Urinary bladder (tissue), 4 donors: ENCODE measurements around the gene ITGA7. TPM values are rescaled to one million over a fixed set of nuclear protein-coding genes. Genes with fewer than 3 reads are reported as not detected.

Experiments
- DNase-seq: peaks from one replicate; pipeline ENCODE4 v3.0.0-alpha.2; 2015; ENCODE audit errors: extremely low spot score
- H3K27ac ChIP-seq: one replicate; pipeline ENCODE4 v1.5.1; 2013; ENCODE audit warnings: low read depth, mild to moderate bottlenecking, moderate library complexity
- H3K36me3 ChIP-seq: one replicate; pipeline ENCODE4 v1.6.1; 2013; ENCODE audit warnings: mild to moderate bottlenecking, moderate library complexity; ENCODE audit not compliant: insufficient read depth
- H3K4me1 ChIP-seq: one replicate; pipeline ENCODE4 v1.6.1; 2013; ENCODE audit warnings: mild to moderate bottlenecking, moderate library complexity; ENCODE audit not compliant: insufficient read depth
- H3K4me3 ChIP-seq: one replicate; pipeline ENCODE4 v1.5.1; 2013; ENCODE audit warnings: low read depth, low read length
- WGBS: extraction: QIAGEN DNeasy Blood & Tissue Kit; methylation state at CpG from one replicate; pipeline ENCODE4 v1.1.7; 2013; 5-methylcytosine and 5-hydroxymethylcytosine counted together
- polyA plus RNA-seq: library from polyadenylated mRNA; stranded (reverse); fragments of 200-250 nt; gene quantifications from one replicate; pipeline ENCODE4 v1.2.3, GENCODE V29; 2013
- total RNA-seq: library from RNA; depleted of rRNA; stranded (reverse); fragments of >200 nt; gene quantifications from one replicate; pipeline ENCODE4 v1.2.3, GENCODE V29; 2014
- donor health status: healthy with polysubstance abuse.
- donor health status: healthy.

The ITGA7 gene
- total and polyA plus RNA-seq, 2 donors, result 36.0 to 87.5 TPM

- Histone ChIP-seq H3K27ac (no peak overlapping the region), H3K4me3 (peak overlapping the region; percentile 60), H3K36me3 (no peaks in the 10 kb centered on the region), H3K4me1 (peaks cover 3% of the 10 kb centered on the region)
- 44% methylated on average over 2 of the region's 2 CpGs for WGBS
- DNase-seq, result no peak
Observed at GRCh38 chr12:55706568-55707218, 1.0 kb downstream of the ITGA7 start.

GRCh38 chr12:55705782-55706402 lies 1.8 kb downstream of the ITGA7 start:
- no peaks in the 10 kb centered on the region for H3K36me3 ChIP-seq
- no peak overlapping the region for H3K27ac ChIP-seq
- WGBS, result 40% methylated on average over 5 of the region's 5 CpGs
- DNase-seq, result no peak
- H3K4me1 ChIP-seq, result peaks cover 3% of the 10 kb centered on the region
- no peak overlapping the region for H3K4me3 ChIP-seq

- Histone ChIP-seq H3K27ac (no peak overlapping the region), H3K4me1 (peaks cover 3% of the 10 kb centered on the region), H3K36me3 (no peaks in the 10 kb centered on the region), H3K4me3 (no peak overlapping the region)
- no peak for DNase-seq
- 54% methylated on average over 9 of the region's 9 CpGs for WGBS
Observed at GRCh38 chr12:55704824-55705718, 2.6 kb downstream of the ITGA7 start.

GRCh38 chr12:55703901-55704761 lies 3.6 kb downstream of the ITGA7 start:
- Histone ChIP-seq H3K27ac (no peak overlapping the region), H3K36me3 (no peaks in the 10 kb centered on the region), H3K4me1 (peaks cover 3% of the 10 kb centered on the region), H3K4me3 (no peak overlapping the region)
- no peak for DNase-seq
- WGBS, result 58% methylated on average over 6 of the region's 6 CpGs

- Histone ChIP-seq H3K4me3 (no peak overlapping the region), H3K27ac (no peak overlapping the region), H3K36me3 (no peaks in the 10 kb centered on the region), H3K4me1 (no peaks in the 10 kb centered on the region)
- WGBS, result 56% methylated on average over 2 of the region's 2 CpGs
- no peak for DNase-seq
Observed at GRCh38 chr12:55703288-55703687, 4.4 kb downstream of the ITGA7 start.

- Histone ChIP-seq H3K4me1 (no peaks in the 10 kb centered on the region), H3K27ac (no peak overlapping the region)
Observed at GRCh38 chr12:55702861-55703260, 4.8 kb downstream of the ITGA7 start.

GRCh38 chr12:55700255-55701018 lies 7.3 kb downstream of the ITGA7 start:
- Histone ChIP-seq H3K4me1 (no peaks in the 10 kb centered on the region), H3K36me3 (no peaks in the 10 kb centered on the region), H3K27ac (no peak overlapping the region), H3K4me3 (no peak overlapping the region)
- DNase-seq, result no peak
- WGBS, result 81% methylated on average over 21 of the region's 21 CpGs

More at GRCh38 chr12:55702861-55703260, 4.8 kb downstream of the ITGA7 start:
- DNase-seq, result no peak
- Histone ChIP-seq H3K4me3 (no peak overlapping the region), H3K36me3 (no peaks in the 10 kb centered on the region)
- 82% methylated on average over 8 of the region's 8 CpGs for WGBS

- no peaks in the 10 kb centered on the region for H3K36me3 ChIP-seq
- no peak overlapping the region for H3K27ac ChIP-seq
- H3K4me3 ChIP-seq, result no peak overlapping the region
- H3K4me1 ChIP-seq, result no peaks in the 10 kb centered on the region
- WGBS, result 73% methylated on average over 5 of the region's 5 CpGs
- DNase-seq, result no peak
Observed at GRCh38 chr12:55699471-55700055, 8.1 kb downstream of the ITGA7 start.

GRCh38 chr12:55698965-55699364 lies 8.7 kb downstream of the ITGA7 start:
- WGBS, result 92% methylated on average over 1 of the region's 1 CpG
- DNase-seq, result no peak
- Histone ChIP-seq H3K4me3 (no peak overlapping the region), H3K36me3 (no peaks in the 10 kb centered on the region), H3K4me1 (no peaks in the 10 kb centered on the region), H3K27ac (no peak overlapping the region)

- Histone ChIP-seq H3K4me3 (no peak overlapping the region), H3K4me1 (no peaks in the 10 kb centered on the region), H3K27ac (no peak overlapping the region), H3K36me3 (no peaks in the 10 kb centered on the region)
- 91% methylated on average over 16 of the region's 16 CpGs for WGBS
- no peak for DNase-seq
Observed at GRCh38 chr12:55698241-55698955, 9.3 kb downstream of the ITGA7 start.

- no peak overlapping the region for H3K4me3 ChIP-seq
- 88% methylated on average over 7 of the region's 7 CpGs for WGBS
- H3K36me3 ChIP-seq, result no peaks in the 10 kb centered on the region
- no peaks in the 10 kb centered on the region for H3K4me1 ChIP-seq
- DNase-seq, result no peak
- no peak overlapping the region for H3K27ac ChIP-seq
Observed at GRCh38 chr12:55697686-55698085, 10.0 kb downstream of the ITGA7 start.
